GM12892 (cell line): ENCODE results near the gene KLHDC7B.

ENCODE experiments used
- POLR2A ChIP-seq: IDR thresholded peaks from 2 replicates; pipeline ENCODE4 v1.6.1; 2011; ENCODE audit warnings: low read depth, low read length, control low read depth
- POLR2AphosphoS5 ChIP-seq: IDR thresholded peaks from 2 replicates; pipeline ENCODE4 v1.6.1; 2011; ENCODE audit warnings: low read depth, low read length, control low read depth

DNA sequence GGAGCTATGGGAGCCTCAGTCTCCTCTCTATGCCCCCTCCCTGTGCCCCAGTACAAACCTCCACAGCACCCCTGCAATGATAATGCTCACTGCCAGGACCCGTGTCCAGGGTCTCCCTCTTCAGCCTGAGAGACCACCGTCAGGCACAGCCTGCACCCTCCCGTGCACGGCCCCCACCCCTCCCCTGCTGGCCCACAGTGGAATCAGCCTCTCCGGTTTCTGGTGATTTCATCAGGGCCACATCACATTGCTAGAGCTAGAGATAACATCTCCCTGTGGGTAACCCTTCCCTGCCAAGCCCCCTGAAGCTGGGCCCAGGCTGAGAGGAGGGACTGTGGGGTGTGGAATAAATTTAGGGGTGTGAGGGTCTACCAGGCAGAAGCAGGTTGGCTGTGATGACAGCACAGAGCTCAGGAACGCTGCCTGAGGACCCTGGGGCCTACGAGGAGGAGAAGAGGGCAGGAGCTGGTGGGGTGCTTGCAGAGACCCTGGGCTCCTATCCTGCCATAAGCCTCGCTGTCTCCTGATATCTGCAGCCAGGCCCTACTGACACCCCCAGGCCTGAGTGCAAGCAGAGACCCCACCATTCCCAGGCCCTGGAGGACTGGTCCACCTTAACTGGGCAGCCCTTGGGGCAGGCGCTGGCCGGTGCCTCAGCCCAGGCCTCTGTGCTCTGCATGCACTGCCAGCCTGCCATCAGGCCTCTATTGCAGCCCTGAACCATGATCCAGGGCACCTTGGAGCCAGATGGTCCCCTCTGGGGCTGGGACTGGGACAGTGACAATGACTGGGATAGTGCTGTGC is at the start of gene KLHDC7B:
- no peak for TF ChIP-seq POLR2A
- TF ChIP-seq POLR2AphosphoS5: no peak
